Endothelial cell (in vitro differentiated cells): ENCODE measurements around the gene MACROD2. TPM values are rescaled to one million over a fixed set of nuclear protein-coding genes. Genes with fewer than 3 reads are reported as not detected.
"Not testable (repeated sequence)": the region's sequence is repeated elsewhere in the genome, so short reads cannot be mapped to it uniquely, and the experiment has no call there.

ENCODE experiments used
- DNase-seq: peaks from one replicate; pipeline ENCODE4 v3.0.0; 2021; ENCODE audit warnings: low spot score
- H3K27ac Mint-ChIP-seq: one replicate; pipeline ENCODE4 v1.8.0; 2021; ENCODE audit warnings: mixed read lengths, inconsistent platforms; ENCODE audit not compliant: unreplicated experiment
- H3K27me3 Mint-ChIP-seq: one replicate; pipeline ENCODE4 v1.8.0; 2021; ENCODE audit warnings: mild to moderate bottlenecking, moderate library complexity, mixed read lengths, inconsistent platforms; ENCODE audit not compliant: unreplicated experiment
- H3K36me3 Mint-ChIP-seq: one replicate; pipeline ENCODE4 v1.8.0; 2021; ENCODE audit warnings: mild to moderate bottlenecking, low read depth, mixed read lengths, inconsistent platforms; ENCODE audit not compliant: unreplicated experiment
- H3K4me1 Mint-ChIP-seq: one replicate; pipeline ENCODE4 v1.8.0; 2021; ENCODE audit warnings: mild to moderate bottlenecking, mixed read lengths, inconsistent platforms; ENCODE audit not compliant: unreplicated experiment
- H3K4me3 Mint-ChIP-seq: one replicate; pipeline ENCODE4 v1.8.0; 2021; ENCODE audit warnings: mild to moderate bottlenecking, mixed read lengths, inconsistent platforms; ENCODE audit not compliant: unreplicated experiment
- H3K9me3 Mint-ChIP-seq: one replicate; pipeline ENCODE4 v1.8.0; 2021; ENCODE audit warnings: mixed read lengths, inconsistent platforms; ENCODE audit not compliant: unreplicated experiment
- total RNA-seq: library from RNA; stranded (reverse); fragmentation: NEBNext Ultra II Directional; extraction: Animal tissue kit (Norgen Biotek cat#: 25700); gene quantifications from one replicate; pipeline ENCODE4 v1.2.1, GENCODE V29; 2021; ENCODE audit not compliant: unreplicated experiment
- TF ChIP-seq, protein P1 (sequence below): fragments of 200-600 bp; sonication (generic); IDR thresholded peaks from one replicate; pipeline ENCODE4 v1.5.0; 2021; ENCODE audit warnings: antibody characterized with exemption; ENCODE audit not compliant: unreplicated experiment

Gene MACROD2
- total RNA-seq, 1 donor from 2014 or later: 6.4 TPM

DNA sequence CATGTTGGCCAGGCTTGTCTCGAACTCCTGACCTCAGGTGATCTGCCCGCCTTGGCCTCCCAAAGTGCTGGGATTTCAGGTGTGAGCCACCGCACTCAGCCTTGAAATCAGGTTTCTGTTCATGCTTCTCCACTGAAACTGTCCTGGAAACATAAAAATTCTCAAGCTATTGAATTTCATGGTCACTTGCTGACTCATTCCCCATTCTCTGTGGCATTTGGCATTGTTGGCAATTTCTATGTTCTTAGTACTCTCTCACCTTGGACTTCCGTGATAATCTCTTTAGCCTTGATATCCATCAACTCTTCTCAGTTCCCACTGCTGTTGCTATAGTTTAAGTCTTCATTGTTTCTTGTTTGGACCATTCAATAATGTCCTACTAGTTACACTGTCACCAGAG, 11.1 kb upstream of the MACROD2 start:
- no peak for DNase-seq
- Mint-ChIP-seq H3K9me3 (no peaks in the 10 kb centered on the region), H3K27me3 (no peaks in the 10 kb centered on the region), H3K4me1 (no peaks in the 10 kb centered on the region), H3K36me3 (no peaks in the 10 kb centered on the region), H3K4me3 (no peak overlapping the region), H3K27ac (no peak overlapping the region)
- TF ChIP-seq, protein P1, sequence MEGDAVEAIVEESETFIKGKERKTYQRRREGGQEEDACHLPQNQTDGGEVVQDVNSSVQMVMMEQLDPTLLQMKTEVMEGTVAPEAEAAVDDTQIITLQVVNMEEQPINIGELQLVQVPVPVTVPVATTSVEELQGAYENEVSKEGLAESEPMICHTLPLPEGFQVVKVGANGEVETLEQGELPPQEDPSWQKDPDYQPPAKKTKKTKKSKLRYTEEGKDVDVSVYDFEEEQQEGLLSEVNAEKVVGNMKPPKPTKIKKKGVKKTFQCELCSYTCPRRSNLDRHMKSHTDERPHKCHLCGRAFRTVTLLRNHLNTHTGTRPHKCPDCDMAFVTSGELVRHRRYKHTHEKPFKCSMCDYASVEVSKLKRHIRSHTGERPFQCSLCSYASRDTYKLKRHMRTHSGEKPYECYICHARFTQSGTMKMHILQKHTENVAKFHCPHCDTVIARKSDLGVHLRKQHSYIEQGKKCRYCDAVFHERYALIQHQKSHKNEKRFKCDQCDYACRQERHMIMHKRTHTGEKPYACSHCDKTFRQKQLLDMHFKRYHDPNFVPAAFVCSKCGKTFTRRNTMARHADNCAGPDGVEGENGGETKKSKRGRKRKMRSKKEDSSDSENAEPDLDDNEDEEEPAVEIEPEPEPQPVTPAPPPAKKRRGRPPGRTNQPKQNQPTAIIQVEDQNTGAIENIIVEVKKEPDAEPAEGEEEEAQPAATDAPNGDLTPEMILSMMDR: no peak

GRCh38 chr20:13990465-13990864, 4.9 kb upstream of the MACROD2 start, which contains the start of gene SEL1L2:
Gene SEL1L2 (minus strand): TSS chr20:13990614. CDS start chr20:13990534, 80 bp downstream.
- Mint-ChIP-seq H3K36me3 (no peaks in the 10 kb centered on the region), H3K27me3 (peaks cover 4% of the 10 kb centered on the region), H3K4me1 (peaks cover 3% of the 10 kb centered on the region), H3K4me3 (no peak within 1 kb of the TSS), H3K9me3 (no peaks in the 10 kb centered on the region), H3K27ac (peak within 1 kb of the TSS; percentile 91)
- TF ChIP-seq, protein P1: no peak
- peak; percentile 29 for DNase-seq

- Mint-ChIP-seq H3K36me3 (peaks cover 2% of the 10 kb centered on the region), H3K4me3 (no peak overlapping the region), H3K4me1 (peaks cover 6% of the 10 kb centered on the region), H3K27me3 (peaks cover 6% of the 10 kb centered on the region), H3K27ac (no peak overlapping the region), H3K9me3 (no peaks in the 10 kb centered on the region)
- DNase-seq: no peak
- TF ChIP-seq, protein P1: no peak
Measured at GRCh38 chr20:13991311-13991710, 4.0 kb upstream of the MACROD2 start.

GRCh38 chr20:13991955-13992354, 3.4 kb upstream of the MACROD2 start:
- H3K4me1 Mint-ChIP-seq, H3K9me3 Mint-ChIP-seq, H3K36me3 Mint-ChIP-seq, H3K27me3 Mint-ChIP-seq, H3K4me3 Mint-ChIP-seq, DNase-seq, H3K27ac Mint-ChIP-seq: not testable (repeated sequence)

DNA sequence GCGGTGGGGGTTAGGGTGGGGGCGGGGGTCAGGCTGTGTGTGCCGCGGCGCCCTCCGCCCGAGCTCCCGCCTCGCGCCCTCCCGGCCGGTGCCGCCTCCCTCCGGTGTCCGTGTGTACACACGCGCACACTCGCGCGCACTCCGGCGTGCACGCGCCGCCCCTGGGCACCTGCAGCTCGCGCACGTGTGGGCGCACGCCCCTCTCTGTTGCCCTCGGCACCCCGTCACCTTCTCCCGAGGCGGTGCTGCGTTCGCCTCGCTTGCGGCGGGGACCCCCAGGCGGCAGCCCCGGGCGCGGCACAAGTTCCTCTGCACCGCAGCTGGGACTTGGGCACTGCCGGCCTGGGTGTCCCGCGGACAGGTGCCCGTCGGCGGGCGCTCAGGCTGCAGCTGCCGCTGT, 525 bp downstream of the MACROD2 start:
- Mint-ChIP-seq H3K9me3 (no peaks in the 10 kb centered on the region), H3K27ac (no peak overlapping the region), H3K4me3 (peak overlapping the region; percentile 99), H3K36me3 (peaks cover 5% of the 10 kb centered on the region), H3K4me1 (peaks cover 6% of the 10 kb centered on the region), H3K27me3 (peaks cover 8% of the 10 kb centered on the region)
- DNase-seq: peak; percentile 43
- TF ChIP-seq, protein P1: no peak
